OCI-LY1 (cell line): ENCODE data around the gene CFAP61.

Experiments used
- H2AFZ ChIP-seq: fragments of 200-600 bp; sonication (generic), shearing (Covaris generic); 2 replicates; pipeline ENCODE4 v1.6.0; 2014; ENCODE audit warnings: antibody characterized with exemption, mild to moderate bottlenecking, low read length
- H3F3A ChIP-seq: fragments of 200-600 bp; sonication (generic), shearing (Covaris generic); 2 replicates; pipeline ENCODE4 v1.6.0; 2014; ENCODE audit warnings: mild to moderate bottlenecking, antibody characterized with exemption, low read length, moderate library complexity; ENCODE audit not compliant: insufficient read depth
- H3K27ac ChIP-seq: fragments of 200-600 bp; sonication (generic); 2 replicates; pipeline ENCODE4 v1.5.1; 2014; ENCODE audit warnings: low read length, mixed run types, mild to moderate bottlenecking, low read depth; ENCODE audit not compliant: poor library complexity, severe bottlenecking
- H3K27me3 ChIP-seq: fragments of 200-600 bp; sonication (generic); 2 replicates; pipeline ENCODE4 v1.6.0; 2014; ENCODE audit warnings: antibody characterized with exemption, mild to moderate bottlenecking, low read length, moderate library complexity; ENCODE audit not compliant: insufficient read depth
- H3K36me3 ChIP-seq: fragments of 200-600 bp; sonication (generic); 2 replicates; pipeline ENCODE4 v1.6.1; 2014; ENCODE audit warnings: mild to moderate bottlenecking, antibody characterized with exemption, low read length, moderate library complexity, mixed read lengths; ENCODE audit not compliant: insufficient read depth
- H3K4me1 ChIP-seq: fragments of 200-600 bp; sonication (generic); 2 replicates; pipeline ENCODE4 v1.5.1; 2014; ENCODE audit warnings: mild to moderate bottlenecking, low read length, moderate library complexity; ENCODE audit not compliant: insufficient read depth, severe bottlenecking
- H3K4me2 ChIP-seq: fragments of 200-600 bp; sonication (generic), shearing (Covaris generic); 2 replicates; pipeline ENCODE4 v1.6.1; 2014; ENCODE audit warnings: low read length
- H3K4me3 ChIP-seq: fragments of 200-600 bp; sonication (generic); 2 replicates; pipeline ENCODE4 v1.5.1; 2014; ENCODE audit warnings: low read length, low read depth, mild to moderate bottlenecking, mixed read lengths; ENCODE audit not compliant: poor library complexity, severe bottlenecking
- H3K79me2 ChIP-seq: fragments of 200-600 bp; shearing (Covaris generic); 2 replicates; pipeline ENCODE4 v1.6.1; 2016; ENCODE audit warnings: mixed run types, low read length, mixed read lengths; ENCODE audit not compliant: insufficient read depth
- H3K9ac ChIP-seq: fragments of 200-600 bp; sonication (generic), shearing (Covaris generic); 2 replicates; pipeline ENCODE4 v1.6.1; 2014; ENCODE audit warnings: mild to moderate bottlenecking, low read length, mixed read lengths
- H3K9me2 ChIP-seq: fragments of 200-600 bp; sonication (generic), shearing (Covaris generic); 2 replicates; pipeline ENCODE4 v1.6.1; 2014; ENCODE audit warnings: low read depth, mild to moderate bottlenecking, low read length, mixed read lengths
- H3K9me3 ChIP-seq: fragments of 200-600 bp; shearing (Covaris generic); 2 replicates; pipeline ENCODE4 v1.6.1; 2014; ENCODE audit warnings: low read length, mixed read lengths
- H4K20me1 ChIP-seq: fragments of 200-600 bp; sonication (generic), shearing (Covaris generic); 2 replicates; pipeline ENCODE4 v1.6.0; 2016; ENCODE audit warnings: mild to moderate bottlenecking, low read length; ENCODE audit not compliant: insufficient read depth
- EZH2 ChIP-seq: fragments of 200-600 bp; sonication (generic), shearing (Covaris generic); IDR thresholded peaks from 2 replicates; pipeline ENCODE4 v1.8.0; 2017; ENCODE audit warnings: borderline replicate concordance, mixed run types, mild to moderate bottlenecking, antibody characterized with exemption, low read length, moderate library complexity, mixed read lengths
- TF ChIP-seq, protein P1 (sequence below): fragments of 200-600 bp; sonication (generic), shearing (Covaris generic); IDR thresholded peaks from 2 replicates; pipeline ENCODE4 v1.5.1; 2017; ENCODE audit warnings: mild to moderate bottlenecking, antibody characterized with exemption, low read length, moderate library complexity, mixed read lengths

CFAP61 gene

DNA sequence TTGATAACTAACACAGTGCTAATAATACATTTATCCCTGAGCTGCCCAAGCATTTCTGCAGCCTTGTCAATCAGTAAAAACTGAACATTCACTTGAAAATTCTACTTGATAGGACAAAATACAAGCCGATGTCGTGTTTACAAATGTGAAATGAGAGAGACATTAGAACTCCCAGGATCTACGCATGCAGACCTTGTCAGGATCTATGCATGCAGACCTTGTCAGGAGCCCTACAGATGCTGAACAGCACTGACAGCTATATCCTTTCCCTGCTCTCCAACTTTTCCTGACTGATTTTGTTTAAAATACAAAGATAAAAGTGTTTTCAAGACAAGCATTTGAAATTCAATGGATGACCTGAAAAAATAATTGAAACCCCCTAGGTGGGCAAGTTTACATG, 344.5 kb downstream of the CFAP61 start:
- Histone ChIP-seq H3K27ac (no peak overlapping the region), H3K9me2 (no peaks in the 10 kb centered on the region), H3K4me2 (no peak overlapping the region), H4K20me1 (no peaks in the 10 kb centered on the region), H3K4me3 (no peak overlapping the region), H3K9ac (no peak overlapping the region), H2AFZ (no peak overlapping the region), H3K9me3 (no peaks in the 10 kb centered on the region), H3K27me3 (no peaks in the 10 kb centered on the region), H3F3A (no peaks in the 10 kb centered on the region), H3K4me1 (no peaks in the 10 kb centered on the region), H3K79me2 (no peaks in the 10 kb centered on the region), H3K36me3 (no peaks in the 10 kb centered on the region)
- TF ChIP-seq EZH2: no peak
- TF ChIP-seq, protein P1, sequence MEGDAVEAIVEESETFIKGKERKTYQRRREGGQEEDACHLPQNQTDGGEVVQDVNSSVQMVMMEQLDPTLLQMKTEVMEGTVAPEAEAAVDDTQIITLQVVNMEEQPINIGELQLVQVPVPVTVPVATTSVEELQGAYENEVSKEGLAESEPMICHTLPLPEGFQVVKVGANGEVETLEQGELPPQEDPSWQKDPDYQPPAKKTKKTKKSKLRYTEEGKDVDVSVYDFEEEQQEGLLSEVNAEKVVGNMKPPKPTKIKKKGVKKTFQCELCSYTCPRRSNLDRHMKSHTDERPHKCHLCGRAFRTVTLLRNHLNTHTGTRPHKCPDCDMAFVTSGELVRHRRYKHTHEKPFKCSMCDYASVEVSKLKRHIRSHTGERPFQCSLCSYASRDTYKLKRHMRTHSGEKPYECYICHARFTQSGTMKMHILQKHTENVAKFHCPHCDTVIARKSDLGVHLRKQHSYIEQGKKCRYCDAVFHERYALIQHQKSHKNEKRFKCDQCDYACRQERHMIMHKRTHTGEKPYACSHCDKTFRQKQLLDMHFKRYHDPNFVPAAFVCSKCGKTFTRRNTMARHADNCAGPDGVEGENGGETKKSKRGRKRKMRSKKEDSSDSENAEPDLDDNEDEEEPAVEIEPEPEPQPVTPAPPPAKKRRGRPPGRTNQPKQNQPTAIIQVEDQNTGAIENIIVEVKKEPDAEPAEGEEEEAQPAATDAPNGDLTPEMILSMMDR: no peak

DNA sequence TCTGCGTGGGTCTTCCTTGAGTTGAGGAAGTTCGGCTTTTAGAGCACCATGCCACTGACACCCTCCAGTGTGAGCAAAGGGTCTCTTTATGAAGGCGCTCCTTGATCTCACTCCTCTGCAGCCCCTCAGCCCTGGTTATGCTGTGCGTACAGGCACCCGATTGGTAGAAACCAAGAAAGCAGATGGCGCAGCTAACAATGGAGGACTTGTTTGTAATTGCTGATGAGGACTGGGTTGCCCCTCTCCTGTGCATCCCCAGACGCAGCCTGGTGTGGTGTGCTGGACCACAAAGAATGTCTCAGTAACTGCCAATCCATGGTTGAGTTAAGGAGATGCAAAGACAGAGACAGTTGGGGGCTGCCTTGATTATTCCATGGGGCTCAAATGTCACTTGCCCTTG, 345.8 kb downstream of the CFAP61 start:
- Histone ChIP-seq H3K9me3 (no peaks in the 10 kb centered on the region), H4K20me1 (no peaks in the 10 kb centered on the region), H3F3A (no peaks in the 10 kb centered on the region), H3K27me3 (no peaks in the 10 kb centered on the region), H3K36me3 (no peaks in the 10 kb centered on the region), H3K79me2 (no peaks in the 10 kb centered on the region), H3K9ac (no peak overlapping the region), H2AFZ (no peak overlapping the region), H3K9me2 (no peaks in the 10 kb centered on the region), H3K4me2 (no peak overlapping the region), H3K4me3 (no peak overlapping the region), H3K27ac (no peak overlapping the region), H3K4me1 (no peaks in the 10 kb centered on the region)
- TF ChIP-seq EZH2: no peak
- TF ChIP-seq, protein P1: no peak

DNA sequence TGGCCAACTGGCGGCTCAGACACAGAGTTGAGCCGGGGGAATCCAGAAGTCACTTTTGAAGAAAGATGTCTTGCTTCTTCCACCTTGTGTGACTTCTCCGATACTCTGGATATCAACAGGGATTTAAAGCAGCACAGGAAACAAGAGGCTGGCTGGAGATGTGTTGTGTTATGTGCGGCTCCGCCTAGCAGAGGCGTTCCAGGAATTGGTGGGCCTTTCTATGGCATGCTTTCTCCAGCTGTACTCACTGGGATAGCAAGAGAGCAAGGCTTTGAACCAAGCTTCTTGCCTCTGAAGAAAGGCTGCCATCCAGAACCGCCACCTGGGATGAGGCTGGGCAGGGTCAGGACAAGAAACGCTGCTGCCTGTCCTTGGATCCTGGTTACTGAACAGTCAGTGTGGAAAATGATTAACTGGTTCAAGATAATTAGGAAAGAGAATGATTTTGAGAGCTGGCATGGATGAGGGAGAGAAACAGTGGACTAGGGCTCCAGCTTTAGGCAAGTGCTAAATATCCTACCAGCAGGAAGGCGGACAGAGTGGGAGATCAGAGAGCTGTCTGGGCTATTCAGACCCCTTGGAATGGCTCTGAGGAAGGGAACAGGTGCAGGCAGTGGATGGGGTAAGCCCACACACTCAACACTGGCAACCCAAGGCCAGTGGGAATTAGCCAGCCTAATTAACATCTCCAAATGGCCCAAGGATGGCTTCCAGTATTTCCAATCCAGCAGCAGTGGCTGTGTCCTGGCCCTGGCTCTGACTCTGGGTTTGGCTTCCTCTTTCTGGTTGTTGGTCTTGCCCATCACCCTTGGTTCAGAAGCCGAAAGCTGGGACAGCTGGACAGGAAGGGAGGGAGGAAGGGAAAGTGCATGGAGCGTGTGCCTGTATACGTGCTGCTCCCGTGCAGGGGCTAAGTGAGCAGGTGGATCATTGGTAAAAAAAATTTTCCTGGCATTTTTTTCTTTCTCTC, 347.5 kb downstream of the CFAP61 start:
- Histone ChIP-seq H3K9me2 (no peaks in the 10 kb centered on the region), H3K79me2 (no peaks in the 10 kb centered on the region)

More for the DNA sequence above, 347.5 kb downstream of the CFAP61 start:
- H3K9me3 ChIP-seq: no peaks in the 10 kb centered on the region
- H3K36me3 ChIP-seq: no peaks in the 10 kb centered on the region
- H3K27me3 ChIP-seq: no peaks in the 10 kb centered on the region
- H3K27ac ChIP-seq: no peak overlapping the region
- no peak overlapping the region for H3K4me3 ChIP-seq
- H2AFZ ChIP-seq: no peak overlapping the region
- no peaks in the 10 kb centered on the region for H3K4me1 ChIP-seq
- no peak overlapping the region for H3K4me2 ChIP-seq
- no peaks in the 10 kb centered on the region for H3F3A ChIP-seq
- no peak for TF ChIP-seq EZH2
- TF ChIP-seq, protein P1: no peak
- no peaks in the 10 kb centered on the region for H4K20me1 ChIP-seq
- no peak overlapping the region for H3K9ac ChIP-seq
